ENCODE measurements around the gene PLBD2. TPM values are rescaled to one million over a fixed set of nuclear protein-coding genes. Genes with fewer than 3 reads are reported as not detected.

Gene PLBD2
- total RNA-seq, 1 experiment from 2014 or later = 36.8 TPM

- Histone ChIP-seq H3K4me3 (ENCODE audit: low read depth, low read length, poor library complexity, severe bottlenecking) (no peak overlapping the region), H3K27me3 (replicated peaks; ENCODE audit: insufficient read depth, low read depth, low read length, poor library complexity) (peaks cover 4% of the 10 kb centered on the region), H3K27ac (ENCODE audit: low read depth, low read length, poor library complexity, severe bottlenecking) (no peak overlapping the region), H3K9me3 (ENCODE audit: low read depth, low read length, poor library complexity, severe bottlenecking) (no peaks in the 10 kb centered on the region), H3K36me3 (ENCODE audit: insufficient read depth, low read length, poor library complexity, severe bottlenecking) (no peaks in the 10 kb centered on the region), H3K4me1 (ENCODE audit: insufficient read depth, low read length, poor library complexity, severe bottlenecking) (no peaks in the 10 kb centered on the region)
- CTCF ChIA-PET = interaction anchor here (0.5 to 0.7 kb wide), 2 partner anchors 416 to 433 kb away, joined by 4 to 6 read pairs; no protein-coding TSS in a partner anchor
- TF ChIP-seq CTCF (conservative IDR thresholded peaks at IDR 0.05; ENCODE audit: low read depth, low read length) (no peak), EZH2 (IDR thresholded peaks at IDR 0.05; ENCODE audit: borderline replicate concordance, low read depth, low read length, poor library complexity, severe bottlenecking) (no peak)
- POLR2A ChIA-PET (ENCODE audit: low non-redundant PET) = no interaction called here
- intact Hi-C loops (cut with micrococcal nuclease; ENCODE audit: unreplicated experiment) = loop anchor here (10.0 kb wide), 1 partner anchor 374 kb away; the partner anchor contains the start of gene DTX1
- BruUV-seq (replicated peaks) = no TSS peak
- DNase-seq (ENCODE audit: low spot score) = no peak
Observed at GRCh38 chr12:113428482-113428881, 70.1 kb downstream of the PLBD2 start.

DNA sequence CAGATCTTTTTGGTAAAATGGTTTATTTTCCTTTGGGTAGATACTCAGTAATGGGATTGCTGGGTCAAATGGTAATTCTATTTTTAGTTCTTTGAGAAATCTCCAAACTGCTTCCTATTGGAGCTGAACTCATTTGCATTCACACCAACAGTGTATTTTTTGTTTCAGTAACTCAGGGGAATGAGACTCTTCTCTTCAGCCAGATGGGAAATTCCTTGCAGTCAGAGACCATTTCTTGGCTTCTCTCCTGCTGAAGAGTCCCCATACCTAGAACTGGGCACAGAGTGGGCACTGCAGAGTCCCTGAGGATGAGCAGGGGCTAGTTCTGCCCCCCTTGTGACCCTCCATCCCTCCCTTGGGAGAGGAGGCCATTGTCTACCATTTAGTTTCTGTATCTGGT lies 74.6 kb downstream of the PLBD2 start:
- Histone ChIP-seq H3K4me3 (ENCODE audit: low read depth, low read length, poor library complexity, severe bottlenecking) (no peak overlapping the region), H3K4me1 (ENCODE audit: insufficient read depth, low read length, poor library complexity, severe bottlenecking) (no peaks in the 10 kb centered on the region), H3K27ac (ENCODE audit: low read depth, low read length, poor library complexity, severe bottlenecking) (no peak overlapping the region), H3K27me3 (replicated peaks; ENCODE audit: insufficient read depth, low read depth, low read length, poor library complexity) (peaks cover 4% of the 10 kb centered on the region), H3K9me3 (ENCODE audit: low read depth, low read length, poor library complexity, severe bottlenecking) (no peaks in the 10 kb centered on the region), H3K36me3 (ENCODE audit: insufficient read depth, low read length, poor library complexity, severe bottlenecking) (no peaks in the 10 kb centered on the region)
- no peak for TF ChIP-seq CTCF (conservative IDR thresholded peaks at IDR 0.05; ENCODE audit: low read depth, low read length)
- DNase-seq (ENCODE audit: low spot score) = no peak
- POLR2A ChIA-PET (ENCODE audit: low non-redundant PET) = no interaction called here
- intact Hi-C loops (cut with micrococcal nuclease; ENCODE audit: unreplicated experiment) = no loop called here
- CTCF ChIA-PET = no interaction called here
- no TSS peak for BruUV-seq (replicated peaks)

GRCh38 chr12:113435367-113435766 lies 77.0 kb downstream of the PLBD2 start:
- ChIA-PET CTCF (no interaction called here), POLR2A (ENCODE audit: low non-redundant PET) (no interaction called here)
- H3K4me1 ChIP-seq (ENCODE audit: insufficient read depth, low read length, poor library complexity, severe bottlenecking) = no peaks in the 10 kb centered on the region
- no peak for DNase-seq (ENCODE audit: low spot score)
- TF ChIP-seq CTCF (conservative IDR thresholded peaks at IDR 0.05; ENCODE audit: low read depth, low read length) (no peak), EZH2 (IDR thresholded peaks at IDR 0.05; ENCODE audit: borderline replicate concordance, low read depth, low read length, poor library complexity, severe bottlenecking) (no peak)
- H3K4me3 ChIP-seq (ENCODE audit: low read depth, low read length, poor library complexity, severe bottlenecking) = no peak overlapping the region
- no peaks in the 10 kb centered on the region for H3K9me3 ChIP-seq (ENCODE audit: low read depth, low read length, poor library complexity, severe bottlenecking)
- no TSS peak for BruUV-seq (replicated peaks)
- no peaks in the 10 kb centered on the region for H3K36me3 ChIP-seq (ENCODE audit: insufficient read depth, low read length, poor library complexity, severe bottlenecking)
- no peak overlapping the region for H3K27ac ChIP-seq (ENCODE audit: low read depth, low read length, poor library complexity, severe bottlenecking)
- intact Hi-C loops (cut with micrococcal nuclease; ENCODE audit: unreplicated experiment) = no loop called here
- H3K27me3 ChIP-seq (replicated peaks; ENCODE audit: insufficient read depth, low read depth, low read length, poor library complexity) = no peaks in the 10 kb centered on the region

Measured in A673 (cell line).